Stomach smooth muscle (tissue), 2 donors: ENCODE results near the gene SESTD1.

Source experiments
- H3K27ac ChIP-seq: one replicate; pipeline ENCODE4 v1.7.0; 2013; ENCODE audit warnings: mild to moderate bottlenecking, low read length, inconsistent platforms
- H3K27me3 ChIP-seq, 2 donors: one replicate each; pipeline ENCODE4 v1.7.0; 2013; ENCODE audit warnings: low read length in 2 of 2; ENCODE audit not compliant: insufficient read depth in 2 of 2, control insufficient read depth in 1 of 2
- H3K36me3 ChIP-seq, 2 donors: one replicate each; pipeline ENCODE4 v1.7.0; 2013; ENCODE audit warnings: low read length in 2 of 2; ENCODE audit not compliant: control insufficient read depth in 2 of 2, insufficient read depth in 2 of 2
- H3K4me1 ChIP-seq: one replicate; pipeline ENCODE4 v1.7.0; 2013; ENCODE audit warnings: low read length; ENCODE audit not compliant: control insufficient read depth, insufficient read depth
- H3K4me3 ChIP-seq, 2 donors: one replicate each; pipeline ENCODE4 v1.7.0; 2013; ENCODE audit warnings: low read length in 2 of 2
- H3K9ac ChIP-seq, 2 donors: one replicate each; pipeline ENCODE4 v1.7.0; 2013; ENCODE audit warnings: low read length in 2 of 2, mild to moderate bottlenecking in 1 of 2
- H3K9me3 ChIP-seq, 2 donors: one replicate each; pipeline ENCODE4 v1.7.0; 2013; ENCODE audit warnings: low read length in 2 of 2; ENCODE audit not compliant: control insufficient read depth in 2 of 2
- donor health status: healthy.
- donor health status: Pancreatic carcinoma.

The SESTD1 gene

GRCh38 chr2:179139506-179139905 lies 125.1 kb downstream of the SESTD1 start:
- Histone ChIP-seq H3K4me3 (no peak overlapping the region), H3K9ac (no peak overlapping the region), H3K27me3 (no peaks in the 10 kb centered on the region), H3K27ac (no peak overlapping the region), H3K36me3 (peaks cover 9 to 10% of the 10 kb centered on the region in 2 donors), H3K9me3 (no peaks in the 10 kb centered on the region), H3K4me1 (no peaks in the 10 kb centered on the region)

GRCh38 chr2:179137200-179137759 lies 127.4 kb downstream of the SESTD1 start:
- Histone ChIP-seq H3K36me3 (peaks cover 9 to 10% of the 10 kb centered on the region in 2 donors), H3K4me1 (no peaks in the 10 kb centered on the region), H3K4me3 (no peak overlapping the region), H3K27ac (no peak overlapping the region), H3K9me3 (no peaks in the 10 kb centered on the region), H3K9ac (no peak overlapping the region), H3K27me3 (no peaks in the 10 kb centered on the region)

GRCh38 chr2:179133016-179133415 lies 131.6 kb downstream of the SESTD1 start:
- Histone ChIP-seq H3K4me3 (no peak overlapping the region), H3K4me1 (no peaks in the 10 kb centered on the region), H3K27me3 (no peaks in the 10 kb centered on the region), H3K36me3 (peaks cover 0 to 3% of the 10 kb centered on the region in 2 donors), H3K9me3 (no peaks in the 10 kb centered on the region), H3K27ac (no peak overlapping the region), H3K9ac (no peak overlapping the region)

- Histone ChIP-seq H3K27ac (no peak overlapping the region), H3K4me1 (no peaks in the 10 kb centered on the region), H3K36me3 (peaks cover 2 to 3% of the 10 kb centered on the region in 2 donors), H3K9ac (no peak overlapping the region), H3K9me3 (no peaks in the 10 kb centered on the region), H3K4me3 (no peak overlapping the region), H3K27me3 (no peaks in the 10 kb centered on the region)
These were observed 132.6 kb downstream of the SESTD1 start for GRCh38 chr2:179132076-179132475.

- no peak overlapping the region for H3K9ac ChIP-seq
These were observed 134.1 kb downstream of the SESTD1 start for GRCh38 chr2:179130560-179130959.

GRCh38 chr2:179129574-179130238 lies 134.9 kb downstream of the SESTD1 start:
- Histone ChIP-seq H3K9me3 (no peaks in the 10 kb centered on the region), H3K36me3 (peaks cover 2 to 3% of the 10 kb centered on the region in 2 donors), H3K4me1 (no peaks in the 10 kb centered on the region), H3K4me3 (no peak overlapping the region), H3K27ac (no peak overlapping the region), H3K27me3 (no peaks in the 10 kb centered on the region), H3K9ac (no peak overlapping the region)

More at GRCh38 chr2:179130560-179130959, 134.1 kb downstream of the SESTD1 start:
- H3K36me3 ChIP-seq: peaks cover 2 to 3% of the 10 kb centered on the region in 2 donors
- no peaks in the 10 kb centered on the region for H3K9me3 ChIP-seq
- no peak overlapping the region for H3K27ac ChIP-seq
- H3K4me3 ChIP-seq: no peak overlapping the region
- H3K4me1 ChIP-seq: no peaks in the 10 kb centered on the region
- no peaks in the 10 kb centered on the region for H3K27me3 ChIP-seq

GRCh38 chr2:179125404-179125803 lies 139.2 kb downstream of the SESTD1 start:
- peaks cover 2 to 9% of the 10 kb centered on the region in 2 donors for H3K36me3 ChIP-seq
- H3K27me3 ChIP-seq: no peaks in the 10 kb centered on the region
- H3K4me3 ChIP-seq: no peak overlapping the region
- no peak overlapping the region for H3K27ac ChIP-seq
- H3K4me1 ChIP-seq: no peaks in the 10 kb centered on the region
- no peak overlapping the region for H3K9ac ChIP-seq
- H3K9me3 ChIP-seq: no peaks in the 10 kb centered on the region

- Histone ChIP-seq H3K9ac (no peak overlapping the region), H3K9me3 (no peaks in the 10 kb centered on the region), H3K4me1 (no peaks in the 10 kb centered on the region), H3K27ac (no peak overlapping the region), H3K4me3 (no peak overlapping the region), H3K27me3 (no peaks in the 10 kb centered on the region), H3K36me3 (peaks cover 4 to 9% of the 10 kb centered on the region in 2 donors)
These were observed 140.3 kb downstream of the SESTD1 start for GRCh38 chr2:179124282-179124681.

- H3K9ac ChIP-seq: no peak overlapping the region
- H3K27ac ChIP-seq: no peak overlapping the region
- no peaks in the 10 kb centered on the region for H3K27me3 ChIP-seq
These were observed 141.4 kb downstream of the SESTD1 start for GRCh38 chr2:179123272-179123662.

GRCh38 chr2:179107737-179108136 lies 156.9 kb downstream of the SESTD1 start:
- Histone ChIP-seq H3K4me1 (peaks cover 4% of the 10 kb centered on the region), H3K36me3 (peaks cover 24 to 28% of the 10 kb centered on the region in 2 donors), H3K27me3 (no peaks in the 10 kb centered on the region), H3K27ac (no peak overlapping the region), H3K9ac (no peak overlapping the region), H3K4me3 (no peak overlapping the region), H3K9me3 (no peaks in the 10 kb centered on the region)

More at GRCh38 chr2:179123272-179123662, 141.4 kb downstream of the SESTD1 start:
- H3K9me3 ChIP-seq: no peaks in the 10 kb centered on the region
- no peak overlapping the region for H3K4me3 ChIP-seq
- H3K36me3 ChIP-seq: peaks cover 4 to 6% of the 10 kb centered on the region in 2 donors
- no peaks in the 10 kb centered on the region for H3K4me1 ChIP-seq
